Measurements from ENCODE around the gene SLC6A1.

Gene SLC6A1

GRCh38 chr3:10972072-10972782, 20.3 kb upstream of the SLC6A1 start:
- no peak for DNase-seq

- no peak for DNase-seq
Observed at GRCh38 chr3:10973046-10973595, 19.4 kb upstream of the SLC6A1 start.

- no peak for DNase-seq
Observed at GRCh38 chr3:10974131-10974530, 18.4 kb upstream of the SLC6A1 start.

- no peak for DNase-seq
Observed at GRCh38 chr3:10974746-10975375, 17.7 kb upstream of the SLC6A1 start.

GRCh38 chr3:10975695-10976234, 16.8 kb upstream of the SLC6A1 start:
- no peak for DNase-seq

- no peak for DNase-seq
Observed at GRCh38 chr3:10976770-10977169, 15.8 kb upstream of the SLC6A1 start.

GRCh38 chr3:10977892-10978510, 14.5 kb upstream of the SLC6A1 start:
- DNase-seq, result no peak

GRCh38 chr3:10978956-10979355, 13.6 kb upstream of the SLC6A1 start:
- no peak for DNase-seq

GRCh38 chr3:10980312-10980711, 12.2 kb upstream of the SLC6A1 start:
- no peak for DNase-seq

GRCh38 chr3:10981031-10981430, 11.5 kb upstream of the SLC6A1 start:
- DNase-seq, result no peak

GRCh38 chr3:10981961-10982360, 10.6 kb upstream of the SLC6A1 start:
- DNase-seq, result no peak

GRCh38 chr3:10982782-10983181, 9.8 kb upstream of the SLC6A1 start:
- no peak for DNase-seq

GRCh38 chr3:10983219-10983916, 9.2 kb upstream of the SLC6A1 start:
- DNase-seq, result peak in 1 of 2 experiments; percentile 0

- DNase-seq, result no peak
Observed at GRCh38 chr3:10984371-10984896, 8.1 kb upstream of the SLC6A1 start.

- DNase-seq, result no peak
Observed at GRCh38 chr3:10985181-10985580, 7.4 kb upstream of the SLC6A1 start.

GRCh38 chr3:10986592-10986991, 6.0 kb upstream of the SLC6A1 start:
- no peak for DNase-seq

- no peak for DNase-seq
Observed at GRCh38 chr3:10988001-10988665, 4.4 kb upstream of the SLC6A1 start.

- DNase-seq, result no peak
Observed at GRCh38 chr3:10988991-10989484, 3.5 kb upstream of the SLC6A1 start.

GRCh38 chr3:10992943-10993728, 588 bp downstream of the SLC6A1 start:
- DNase-seq, result no peak

GRCh38 chr3:10993729-10994065, 1.1 kb downstream of the SLC6A1 start:
- no peak for DNase-seq

- DNase-seq, result no peak
Observed at GRCh38 chr3:10994306-10994705, 1.8 kb downstream of the SLC6A1 start.
